ENCODE data around the gene PCBP3. TPM values are rescaled to one million over a fixed set of nuclear protein-coding genes. Genes with fewer than 3 reads are reported as not detected.

Gene PCBP3
- total and polyA plus RNA-seq, 2 of the 8 experiments (the other 6 are each of a cell fraction or from before 2014, with no cell fraction given) = 3.5 to 6.3 TPM

- TF ChIP-seq RAD21 (IDR thresholded peaks at IDR 0.05 in 1 of 2, conservative IDR thresholded peaks at IDR 0.05 in 1 of 2; ENCODE audit: low read depth in 2 of 2, low read length in 2 of 2) (no peak), BACH1 (IDR thresholded peaks at IDR 0.05; ENCODE audit: low read length) (no peak), CEBPB (IDR thresholded peaks at IDR 0.05; ENCODE audit: low read depth, low read length) (no peak), TBP (IDR thresholded peaks at IDR 0.05; ENCODE audit: low read depth, low read length) (no peak), SAP30 (IDR thresholded peaks at IDR 0.05; ENCODE audit: insufficient read depth, insufficient replicate concordance, low read length) (no peak), BRCA1 (IDR thresholded peaks at IDR 0.05; ENCODE audit: low read depth, low read length) (no peak)
- H4K20me1 ChIP-seq (replicated peaks in 1 of 2; ENCODE audit: control insufficient read depth in 1 of 2, insufficient read depth in 2 of 2, low read length in 2 of 2) = no peaks in the 10 kb centered on the region
- no peak overlapping the region for H4K91ac ChIP-seq (replicated peaks; ENCODE audit: insufficient read length, low read length)
- no peak overlapping the region for H3K23ac ChIP-seq (ENCODE audit: insufficient read length)
- H3K4ac ChIP-seq (replicated peaks; ENCODE audit: insufficient read length, low read depth, low read length) = no peak overlapping the region
- no peak overlapping the region for H2BK12ac ChIP-seq (ENCODE audit: low read depth, low read length)
- H3K79me2 ChIP-seq (ENCODE audit: control insufficient read depth in 1 of 2, insufficient read depth in 2 of 2, low read length in 2 of 2) = no peaks in the 10 kb centered on the region
- H2BK20ac ChIP-seq (ENCODE audit: low read length) = no peak overlapping the region
- H2AFZ ChIP-seq (ENCODE audit: low read length) = no peak overlapping the region
- H3K9ac ChIP-seq (replicated peaks in 1 of 4; ENCODE audit: extremely low read depth in 1 of 4, low read depth in 3 of 4, low read length in 3 of 4) = no peak overlapping the region
- H2AK5ac ChIP-seq (ENCODE audit: low read depth, low read length) = no peak overlapping the region
- H3K18ac ChIP-seq (ENCODE audit: extremely low read depth, low read length) = no peak overlapping the region
- H3K79me1 ChIP-seq (ENCODE audit: low read depth, low read length) = no peaks in the 10 kb centered on the region
- H4K5ac ChIP-seq (ENCODE audit: insufficient read length, low read depth, low read length) = no peak overlapping the region
- POLR2A ChIA-PET (ENCODE audit: partially characterized antibody) = no interaction called here
- no peaks in the 10 kb centered on the region for H3K36me3 ChIP-seq (ENCODE audit: control insufficient read depth in 2 of 4, insufficient read depth in 4 of 4, low read length in 3 of 4)
- H3K9me3 ChIP-seq (ENCODE audit: insufficient read depth in 2 of 2, low read depth in 1 of 2, low read length in 1 of 2) = peaks cover 41 to 71% of the 10 kb centered on the region in 2 experiments
- no peak overlapping the region for H3K4me3 ChIP-seq (ENCODE audit: extremely low read depth in 1 of 4, insufficient read depth in 2 of 4, low read depth in 3 of 4, low read length in 4 of 4)
- H3K4me1 ChIP-seq (replicated peaks in 1 of 4; ENCODE audit: control insufficient read depth in 3 of 4, insufficient read depth in 4 of 4, low read length in 3 of 4) = no peaks in the 10 kb centered on the region
- no peaks in the 10 kb centered on the region for H3K27me3 ChIP-seq (replicated peaks in 1 of 4; ENCODE audit: control insufficient read depth in 3 of 4, extremely low read depth in 1 of 4, insufficient read depth in 3 of 4, low read length in 3 of 4)
- H2BK15ac ChIP-seq (ENCODE audit: low read length) = no peak overlapping the region
- H3K56ac ChIP-seq (replicated peaks; ENCODE audit: insufficient read length, low read depth, low read length) = no peak overlapping the region
- H3K14ac ChIP-seq (ENCODE audit: insufficient read length) = no peak overlapping the region
- H2BK120ac ChIP-seq (replicated peaks; ENCODE audit: low read depth, low read length) = no peak overlapping the region
- no peak overlapping the region for H2BK5ac ChIP-seq (ENCODE audit: low read depth, low read length)
- no peak overlapping the region for H3K4me2 ChIP-seq (ENCODE audit: insufficient read depth in 1 of 2, low read depth in 2 of 2, low read length in 2 of 2)
- WGBS, 2 experiments (ENCODE audit: extremely low coverage in 1 of 2, insufficient coverage in 1 of 2, insufficient read length in 1 of 2, insufficient replicate concordance in 2 of 2, low coverage in 1 of 2, low lambda C conversion rate in 2 of 2, missing lambda C conversion rate in 1 of 2) = 78% methylated on average over 16 of the region's 17 CpGs; no CpG with 5 or more reads in 1 of the 2 experiments
- no peak overlapping the region for H3K27ac ChIP-seq (ENCODE audit: low read depth, low read length)
- no peak for FAIRE-seq
- no peak overlapping the region for H4K8ac ChIP-seq (ENCODE audit: extremely low read depth, insufficient read depth, low read length)
- no peaks in the 10 kb centered on the region for H3K23me2 ChIP-seq (ENCODE audit: low read depth, low read length)
- CTCF ChIA-PET (ENCODE audit: partially characterized antibody) = interaction anchor here (0.8 kb wide), 1 partner anchor 15 kb away, joined by 4 read pairs; no protein-coding TSS in a partner anchor
- no peak for DNase-seq (ENCODE audit: low read depth in 1 of 2, low spot score in 2 of 2)
Measured at GRCh38 chr21:45937721-45938452, 294.4 kb downstream of the PCBP3 start.
